HepG2 (cell line): ENCODE measurements around the gene CGREF1. TPM values are rescaled to one million over a fixed set of nuclear protein-coding genes. Genes with fewer than 3 reads are reported as not detected.
A peak's percentile ranks its signal among the peaks of the same experiment; 100 is the strongest.

Experiments
- AGO2 ChIP-seq: fragments of 200-400 bp; formaldehyde crosslinking; optimal IDR thresholded peaks from 2 replicates; pipeline ENCODE3; 2017; ENCODE audit warnings: mild to moderate bottlenecking, low read depth, low read length, moderate library complexity
- FOXO1 ChIP-seq: sonication (generic); formaldehyde crosslinking; IDR thresholded peaks from 2 replicates; pipeline ENCODE4 v1.4.0; 2020; ENCODE audit warnings: missing genetic modification reagents
- HMG20B ChIP-seq: conservative IDR thresholded peaks from 2 replicates; pipeline ENCODE4 v1.6.1; 2016; ENCODE audit warnings: missing genetic modification reagents, missing compliant biosample characterization
- IRF2 ChIP-seq: IDR thresholded peaks from 2 replicates; pipeline ENCODE4 v1.6.1; 2018; ENCODE audit warnings: missing genetic modification reagents, missing compliant biosample characterization
- PCBP1 ChIP-seq: fragments of 200-400 bp; formaldehyde crosslinking; IDR thresholded peaks from 2 replicates; pipeline ENCODE4 v1.6.1; 2017; ENCODE audit warnings: mild to moderate bottlenecking, low read depth, low read length, borderline replicate concordance
- POGK ChIP-seq: sonication (generic); formaldehyde crosslinking; conservative IDR thresholded peaks from 2 replicates; pipeline ENCODE4 v1.8.0; 2022; ENCODE audit warnings: mild to moderate bottlenecking, moderate library complexity, missing genetic modification reagents
- RERE ChIP-seq: IDR thresholded peaks from 2 replicates; pipeline ENCODE4 v1.6.1; 2016; ENCODE audit warnings: low read depth, missing genetic modification reagents, missing compliant biosample characterization
- RORA ChIP-seq: sonication (generic); formaldehyde crosslinking; IDR thresholded peaks from 2 replicates; pipeline ENCODE4 v1.5.0; 2020; ENCODE audit warnings: mild to moderate bottlenecking, missing genetic modification reagents, moderate library complexity
- SMAD9 ChIP-seq: sonication (generic); formaldehyde crosslinking; IDR thresholded peaks from 2 replicates; pipeline ENCODE4 v1.5.1; 2020; ENCODE audit warnings: mild to moderate bottlenecking, missing genetic modification reagents
- TCF7L2 ChIP-seq: IDR thresholded peaks from 2 replicates; pipeline ENCODE4 v1.6.1; 2011; ENCODE audit warnings: mild to moderate bottlenecking, low read depth, low read length, moderate library complexity
- ZBTB33 ChIP-seq: sonication (generic); formaldehyde crosslinking; IDR thresholded peaks from 2 replicates; pipeline ENCODE4 v1.4.0; 2020; ENCODE audit warnings: missing genetic modification reagents
- ZEB1 ChIP-seq: IDR thresholded peaks from 2 replicates; pipeline ENCODE4 v1.6.1; 2012; ENCODE audit warnings: mild to moderate bottlenecking, low read depth, inconsistent platforms; ENCODE audit not compliant: insufficient replicate concordance
- ZNF235 ChIP-seq: sonication (generic); formaldehyde crosslinking; IDR thresholded peaks from 2 replicates; pipeline ENCODE4 v1.8.1; 2023; ENCODE audit warnings: mild to moderate bottlenecking, missing genetic modification reagents, borderline replicate concordance
- ZNF564 ChIP-seq: sonication (generic); formaldehyde crosslinking; IDR thresholded peaks from 2 replicates; pipeline ENCODE4 v1.8.1; 2023; ENCODE audit warnings: mild to moderate bottlenecking, missing genetic modification reagents
- ZNF782 ChIP-seq: sonication (generic); formaldehyde crosslinking; IDR thresholded peaks from 2 replicates; pipeline ENCODE4 v1.4.0; 2020; ENCODE audit warnings: missing genetic modification reagents, mild to moderate bottlenecking, borderline replicate concordance
- polyA plus RNA-seq, 8 experiments: library from polyadenylated mRNA; depleted of rRNA in 3 of 8; stranded (reverse) in 7 of 8; unstranded in 1 of 8; fragments of >200 nt; fragmentation: Illumina TruSeq in 4 of 8; extraction: Trizol in 4 of 8; gene quantifications; 2 replicates each; pipeline versions ENCODE4 v1.2.1 to v1.2.3, GENCODE V29; 2011 to 2016; ENCODE audit warnings: low read depth in 4 of 8, missing spikeins in 1 of 8, mixed read lengths in 1 of 8; ENCODE audit not compliant: insufficient read depth in 1 of 8
- total RNA-seq, 5 experiments: library from RNA; depleted of rRNA; stranded (reverse); fragments of >200 nt; fragmentation: Illumina TruSeq; extraction: Trizol; gene quantifications; 2 replicates each; pipeline ENCODE4 v1.2.3, GENCODE V29; 2016; ENCODE audit warnings: low read depth in 1 of 5

The CGREF1 gene
- total and polyA plus RNA-seq, 2 of the 13 experiments (the other 11 are each of a cell fraction or from before 2014, with no cell fraction given): 13.9 to 23.4 TPM

GRCh38 chr2:27118525-27119329 is at the start of gene CGREF1 (continued):
- TF ChIP-seq ZNF782 (CRISPR knock-in tag): peak; percentile 45; the same call in 1 of the 2 replicates
- no peak for TF ChIP-seq AGO2
- no peak for TF ChIP-seq FOXO1 (CRISPR knock-in tag)
- TF ChIP-seq HMG20B (CRISPR knock-in tag): no peak
- no peak for TF ChIP-seq ZNF564
- no peak for TF ChIP-seq TCF7L2
- TF ChIP-seq SMAD9 (CRISPR knock-in tag): no peak
- no peak for TF ChIP-seq RORA (CRISPR knock-in tag)
- TF ChIP-seq ZNF235 (CRISPR knock-in tag): no peak
- peak; percentile 88 for TF ChIP-seq ZBTB33 (CRISPR knock-in tag)
- no peak for TF ChIP-seq IRF2 (CRISPR knock-in tag)
- no peak for TF ChIP-seq RERE (CRISPR knock-in tag)
- 0 out of 2 replicates have a peak, but pooled peaks have one; percentile 10 for TF ChIP-seq POGK
- no peak for TF ChIP-seq ZEB1
- TF ChIP-seq PCBP1: no peak
- TF ChIP-seq, all 625 proteins: peak for 115
